Stimulated activated naive CD8-positive, alpha-beta T cell treated with anti-CD3 and anti-CD28 coated beads, Interleukin-15, Interleukin-2, amounts not matched to agents 100 ng/mL and 50 ng/mL, for 24 hours (primary cell): Measurements from ENCODE around the gene NPDC1.
A peak's percentile ranks its signal among the peaks of the same experiment; 100 is the strongest.

ENCODE experiments used
- H3K27ac Mint-ChIP-seq: one replicate; pipeline ENCODE4 v1.8.0; 2021; ENCODE audit warnings: mild to moderate bottlenecking, mixed read lengths
- H3K27me3 Mint-ChIP-seq: one replicate; pipeline ENCODE4 v1.8.0; 2021; ENCODE audit warnings: mixed read lengths
- H3K36me3 Mint-ChIP-seq: one replicate; pipeline ENCODE4 v1.8.0; 2021; ENCODE audit warnings: low read depth, mixed read lengths
- H3K4me1 Mint-ChIP-seq: one replicate; pipeline ENCODE4 v1.8.0; 2021; ENCODE audit warnings: low read depth, mixed read lengths
- H3K4me3 Mint-ChIP-seq: one replicate; pipeline ENCODE4 v1.8.0; 2021; ENCODE audit warnings: mild to moderate bottlenecking, mixed read lengths
- H3K9me3 Mint-ChIP-seq: one replicate; pipeline ENCODE4 v1.8.0; 2021; ENCODE audit warnings: mixed read lengths

Gene NPDC1

DNA sequence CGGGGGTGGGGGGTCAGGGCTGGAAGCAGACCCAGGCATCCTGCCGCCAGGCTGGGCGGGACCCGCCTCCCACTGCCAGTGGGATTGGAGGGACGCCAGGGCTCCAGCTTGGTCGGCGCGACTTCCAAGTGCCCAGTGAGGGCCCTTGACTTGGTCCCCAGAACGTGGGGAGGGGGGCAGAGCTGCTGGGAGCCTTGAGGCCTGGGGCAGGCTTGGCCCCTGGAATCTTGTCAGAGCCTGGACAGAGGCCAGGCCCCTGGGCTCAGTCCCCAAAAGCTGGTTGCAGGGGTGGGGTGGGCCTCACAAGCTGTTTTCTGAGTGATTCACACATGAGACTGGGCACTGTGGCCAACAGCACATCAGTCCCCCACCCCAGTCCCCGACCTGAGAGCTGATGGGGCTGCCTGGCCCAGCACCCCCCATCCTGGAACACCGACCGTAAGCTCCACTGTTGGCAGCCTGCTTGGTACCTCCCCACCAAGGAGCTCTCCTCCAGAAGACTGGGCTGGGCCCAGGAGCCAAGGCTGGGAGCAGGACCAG, 50.1 kb downstream of the NPDC1 start:
- H3K4me3 Mint-ChIP-seq = peak overlapping the region; percentile 10
- no peaks in the 10 kb centered on the region for H3K27me3 Mint-ChIP-seq
- peaks cover 55% of the 10 kb centered on the region for H3K4me1 Mint-ChIP-seq
- H3K27ac Mint-ChIP-seq = no peak overlapping the region
- no peaks in the 10 kb centered on the region for H3K36me3 Mint-ChIP-seq
- no peaks in the 10 kb centered on the region for H3K9me3 Mint-ChIP-seq

DNA sequence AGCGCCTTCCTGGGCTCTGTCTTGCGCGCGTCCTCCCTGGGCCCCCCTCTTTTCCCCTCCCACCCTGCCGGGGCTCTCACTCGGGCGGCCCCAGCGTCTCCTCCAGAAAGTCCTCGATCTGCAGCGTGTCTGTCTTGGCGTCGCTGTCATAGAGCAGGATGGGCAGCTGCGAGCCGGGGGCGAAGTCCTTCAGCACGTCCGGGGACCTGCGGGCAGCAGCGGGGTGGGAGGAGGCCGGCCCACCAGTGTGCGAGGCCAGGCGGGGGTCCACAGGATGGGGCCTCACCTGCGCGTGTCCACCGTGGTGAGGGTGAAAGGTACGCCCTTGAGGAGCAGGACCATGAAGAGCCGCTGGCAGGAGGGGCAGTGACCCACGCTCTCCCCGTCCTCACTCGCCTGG, 50.6 kb downstream of the NPDC1 start:
- Mint-ChIP-seq H3K4me1 (peaks cover 51% of the 10 kb centered on the region), H3K27me3 (no peaks in the 10 kb centered on the region), H3K36me3 (no peaks in the 10 kb centered on the region), H3K4me3 (no peak overlapping the region), H3K27ac (no peak overlapping the region), H3K9me3 (no peaks in the 10 kb centered on the region)

DNA sequence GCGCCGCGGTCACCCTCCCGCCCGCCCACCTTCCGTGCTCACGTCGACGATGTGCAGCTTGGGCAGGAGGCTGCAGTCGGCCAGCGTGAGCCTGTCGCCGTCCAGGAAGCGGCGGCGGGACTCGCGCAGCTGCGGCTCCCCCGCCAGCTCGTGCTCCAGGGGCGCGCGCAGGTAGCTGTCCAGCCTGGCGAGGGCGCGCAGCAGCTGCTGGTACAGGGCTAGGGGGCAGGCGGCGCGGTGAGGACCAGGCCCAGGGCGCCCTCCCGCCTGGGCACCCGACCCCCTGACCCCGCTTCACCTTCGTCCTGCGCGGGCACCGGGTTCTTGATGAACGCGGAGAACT, 51.1 kb downstream of the NPDC1 start:
- no peak overlapping the region for H3K4me3 Mint-ChIP-seq
- no peak overlapping the region for H3K27ac Mint-ChIP-seq
- H3K27me3 Mint-ChIP-seq = no peaks in the 10 kb centered on the region
- no peaks in the 10 kb centered on the region for H3K9me3 Mint-ChIP-seq
- H3K36me3 Mint-ChIP-seq = no peaks in the 10 kb centered on the region
- peaks cover 46% of the 10 kb centered on the region for H3K4me1 Mint-ChIP-seq

DNA sequence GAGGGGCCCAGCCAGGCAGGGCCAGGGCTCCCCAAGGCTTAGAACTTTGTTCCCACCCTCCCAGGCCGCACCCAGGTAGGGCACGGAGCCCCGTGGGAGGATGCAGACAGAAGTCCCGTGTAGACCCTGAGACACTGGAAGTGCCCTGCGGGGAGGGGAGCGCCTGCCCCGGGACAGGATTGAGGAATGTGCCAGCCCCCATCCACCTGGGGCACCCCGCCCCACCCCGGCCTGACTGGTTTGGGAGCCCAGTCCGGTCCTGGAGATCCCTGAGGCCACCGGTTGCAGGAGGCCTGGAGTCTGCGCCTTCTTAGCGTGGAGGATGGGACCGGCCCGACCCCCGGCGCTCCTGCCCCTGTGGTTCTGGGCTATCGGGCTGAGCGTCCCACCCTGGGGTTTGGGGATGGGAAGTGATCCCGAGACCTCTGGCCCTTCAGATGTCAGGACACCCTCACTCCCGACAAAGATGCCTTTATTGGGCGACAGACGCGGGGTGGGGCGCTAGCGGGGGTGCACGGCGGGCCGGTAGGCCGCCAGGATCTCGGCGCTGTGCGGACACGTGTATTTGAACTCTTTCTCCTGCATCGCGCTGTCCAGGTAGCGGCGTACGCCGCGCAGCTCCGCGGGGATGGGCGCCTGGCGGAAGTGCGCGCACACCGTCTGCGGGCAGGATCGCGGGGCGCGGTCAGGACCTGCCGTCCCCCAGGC, 51.6 kb downstream of the NPDC1 start:
- no peak overlapping the region for H3K4me3 Mint-ChIP-seq
- H3K36me3 Mint-ChIP-seq = no peaks in the 10 kb centered on the region
- H3K27ac Mint-ChIP-seq = no peak overlapping the region
- peaks cover 43% of the 10 kb centered on the region for H3K4me1 Mint-ChIP-seq
- H3K9me3 Mint-ChIP-seq = no peaks in the 10 kb centered on the region
- H3K27me3 Mint-ChIP-seq = no peaks in the 10 kb centered on the region

DNA sequence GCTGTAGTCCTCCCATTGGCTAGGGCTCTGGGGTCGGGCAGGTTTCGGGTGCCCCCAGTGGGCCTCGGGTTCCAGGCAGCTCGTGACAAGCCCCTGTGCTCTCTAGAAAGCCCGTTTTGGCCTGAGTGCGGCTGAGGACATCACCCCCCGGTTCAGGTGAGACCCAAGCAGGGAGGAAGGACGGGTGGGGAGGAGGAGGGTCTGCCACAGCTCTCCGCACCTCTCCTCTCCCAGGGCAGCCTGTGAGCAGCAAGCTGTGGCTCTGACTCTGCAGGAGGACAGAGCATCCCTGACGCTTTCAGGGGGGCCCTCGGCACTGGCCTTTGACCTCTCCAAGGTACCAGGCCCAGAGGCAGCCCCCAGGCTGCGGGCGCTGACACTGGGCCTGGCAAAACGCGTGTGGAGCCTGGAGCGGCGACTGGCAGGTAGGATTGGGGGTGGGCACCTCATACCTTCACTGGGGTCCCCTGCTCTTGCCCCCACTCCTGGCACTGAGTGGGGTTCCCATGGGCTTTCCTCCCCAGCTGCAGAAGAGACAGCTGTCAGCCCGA, 53.1 kb downstream of the NPDC1 start:
- Mint-ChIP-seq H3K4me1 (peaks cover 32% of the 10 kb centered on the region), H3K27me3 (peaks cover 2% of the 10 kb centered on the region), H3K4me3 (peak overlapping the region; percentile 85), H3K9me3 (no peaks in the 10 kb centered on the region), H3K27ac (peak overlapping the region; percentile 70), H3K36me3 (no peaks in the 10 kb centered on the region)

DNA sequence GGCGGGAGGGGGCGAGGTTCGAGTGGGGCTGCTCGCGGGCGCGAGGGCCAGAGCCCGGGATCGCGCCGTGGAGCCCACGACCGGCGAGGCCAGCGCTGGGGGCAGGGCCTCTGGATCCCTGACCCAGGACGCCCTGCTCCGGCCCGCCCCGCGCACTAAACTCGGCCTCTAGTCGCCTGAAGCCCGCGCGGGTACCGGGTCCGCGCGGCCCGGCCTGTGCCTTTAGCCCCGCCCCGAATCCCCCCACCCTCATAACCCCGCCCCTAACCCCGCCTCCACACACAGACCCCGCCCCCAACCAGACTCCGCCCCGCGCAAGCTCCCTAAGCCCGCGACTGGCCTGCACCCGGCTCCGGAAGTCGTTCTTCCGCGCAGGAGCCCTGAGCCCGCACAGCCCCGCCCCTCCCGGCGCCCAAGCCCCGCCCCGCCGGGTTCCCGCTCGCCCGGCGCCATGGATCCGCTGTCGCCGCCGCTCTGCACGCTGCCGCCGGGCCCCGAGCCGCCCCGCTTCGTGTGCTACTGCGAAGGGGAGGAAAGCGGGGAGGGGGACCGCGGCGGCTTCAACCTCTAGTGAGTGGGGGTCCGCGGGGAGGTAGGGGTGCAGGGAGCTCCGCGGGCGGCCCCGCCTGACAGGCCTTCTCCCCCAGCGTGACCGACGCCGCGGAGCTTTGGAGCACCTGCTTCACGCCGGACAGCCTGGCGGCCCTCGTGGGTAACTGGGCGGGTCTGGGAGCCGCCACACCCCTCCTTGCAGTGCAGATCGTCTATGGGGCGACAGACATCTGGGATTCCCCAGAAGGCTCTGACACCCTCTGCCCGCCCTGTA, 53.8 kb downstream of the NPDC1 start, which contains the start of gene PAXX:
Gene PAXX (plus strand): TSS at position 430 of the 826 bp plus-strand sequence. CDS start 22 bp downstream, at position 452.
- peaks cover 25% of the 10 kb centered on the region for H3K4me1 Mint-ChIP-seq
- peaks cover 7% of the 10 kb centered on the region for H3K27me3 Mint-ChIP-seq

DNA sequence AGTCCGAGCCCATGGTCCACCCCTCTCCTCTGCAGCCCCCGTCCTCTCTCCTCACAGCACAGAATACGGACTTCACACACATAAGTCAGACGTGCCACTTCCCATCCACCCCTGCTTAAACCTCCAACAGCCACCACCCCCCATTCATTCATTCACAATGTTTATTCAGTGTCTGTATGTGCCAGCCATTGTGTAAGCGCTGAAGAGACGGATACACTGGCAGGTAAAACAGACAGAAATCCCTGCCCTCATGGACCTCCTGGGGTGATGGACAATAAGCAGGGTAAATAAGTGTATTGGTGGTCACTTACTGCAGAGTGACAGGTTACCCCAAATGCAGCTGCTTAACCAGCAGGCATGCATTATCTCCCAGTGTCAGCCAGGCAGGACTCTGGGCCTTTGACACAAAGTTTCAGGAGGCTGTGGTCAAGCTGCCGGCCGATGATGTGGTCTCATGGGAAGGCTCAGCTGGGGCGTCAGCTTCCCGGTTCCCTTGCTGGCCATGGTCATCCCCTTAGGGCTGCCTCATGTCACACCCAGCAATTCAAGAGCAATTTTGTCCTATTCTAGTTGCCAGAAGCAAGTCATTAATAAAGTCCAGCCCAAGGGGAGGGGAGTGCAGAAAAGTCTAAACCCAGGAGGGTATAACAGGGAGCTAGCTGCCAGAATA, 55.6 kb downstream of the NPDC1 start:
- no peaks in the 10 kb centered on the region for H3K36me3 Mint-ChIP-seq
- H3K4me1 Mint-ChIP-seq = peaks cover 16% of the 10 kb centered on the region
- no peaks in the 10 kb centered on the region for H3K9me3 Mint-ChIP-seq
- no peak overlapping the region for H3K4me3 Mint-ChIP-seq
- no peak overlapping the region for H3K27ac Mint-ChIP-seq
- H3K27me3 Mint-ChIP-seq = peaks cover 14% of the 10 kb centered on the region

More for the DNA sequence above, 53.8 kb downstream of the NPDC1 start, which contains the start of gene PAXX:
- Mint-ChIP-seq H3K27ac (peak within 1 kb of the TSS; percentile 70), H3K9me3 (no peaks in the 10 kb centered on the region), H3K4me3 (peak within 1 kb of the TSS; percentile 85), H3K36me3 (no peaks in the 10 kb centered on the region)
